BE2C (cell line): Measurements from ENCODE around the gene MARCO.

Experiments used
- DNase-seq: peaks from one replicate; pipeline ENCODE4 v3.0.0-alpha.2; 2020
- H3K27me3 ChIP-seq: fragments of 250-450 bp; sonication (Bioruptor Pico); 2 replicates; pipeline ENCODE4 v1.5.1; 2020; ENCODE audit warnings: mild to moderate bottlenecking
- H3K36me3 ChIP-seq: fragments of 250-450 bp; sonication (Bioruptor Pico); 2 replicates; pipeline ENCODE4 v1.5.1; 2020; ENCODE audit warnings: mild to moderate bottlenecking
- H3K4me1 ChIP-seq: fragments of 250-450 bp; sonication (Bioruptor Pico); 2 replicates; pipeline ENCODE4 v1.5.1; 2020
- H3K4me3 ChIP-seq: 2 replicates; pipeline ENCODE4 v1.5.1; 2011; ENCODE audit warnings: low read depth, low read length
- H3K9me3 ChIP-seq: fragments of 250-450 bp; sonication (Bioruptor Pico); 2 replicates; pipeline ENCODE4 v1.5.1; 2020
- CTCF ChIP-seq: IDR thresholded peaks from 2 replicates; pipeline ENCODE4 v1.5.1; 2012; ENCODE audit warnings: mild to moderate bottlenecking, low read depth, low read length

MARCO gene

GRCh38 chr2:118969734-118970395 is 27.9 kb downstream of the MARCO start:
- Histone ChIP-seq H3K4me3 (no peak overlapping the region), H3K36me3 (no peaks in the 10 kb centered on the region), H3K27me3 (no peaks in the 10 kb centered on the region), H3K9me3 (no peaks in the 10 kb centered on the region), H3K4me1 (no peaks in the 10 kb centered on the region)
- TF ChIP-seq CTCF = no peak
- no peak for DNase-seq

GRCh38 chr2:118970396-118971135 is 28.6 kb downstream of the MARCO start:
- H3K27me3 ChIP-seq = no peaks in the 10 kb centered on the region
- DNase-seq = no peak
- H3K36me3 ChIP-seq = no peaks in the 10 kb centered on the region
- TF ChIP-seq CTCF = no peak
- no peaks in the 10 kb centered on the region for H3K4me1 ChIP-seq
- H3K9me3 ChIP-seq = no peaks in the 10 kb centered on the region
- H3K4me3 ChIP-seq = no peak overlapping the region

- Histone ChIP-seq H3K4me3 (no peak overlapping the region), H3K4me1 (no peaks in the 10 kb centered on the region), H3K27me3 (no peaks in the 10 kb centered on the region), H3K36me3 (no peaks in the 10 kb centered on the region), H3K9me3 (no peaks in the 10 kb centered on the region)
- no peak for DNase-seq
- TF ChIP-seq CTCF = no peak
Observed at GRCh38 chr2:118971245-118972122, 29.5 kb downstream of the MARCO start.

- no peak overlapping the region for H3K4me3 ChIP-seq
- TF ChIP-seq CTCF = no peak
Observed at GRCh38 chr2:118973542-118973951, 31.6 kb downstream of the MARCO start.

GRCh38 chr2:118974103-118974993 is 32.4 kb downstream of the MARCO start:
- TF ChIP-seq CTCF = no peak
- Histone ChIP-seq H3K4me1 (no peaks in the 10 kb centered on the region), H3K4me3 (no peak overlapping the region), H3K9me3 (no peaks in the 10 kb centered on the region), H3K27me3 (no peaks in the 10 kb centered on the region), H3K36me3 (no peaks in the 10 kb centered on the region)
- no peak for DNase-seq

More at GRCh38 chr2:118973542-118973951, 31.6 kb downstream of the MARCO start:
- Histone ChIP-seq H3K27me3 (no peaks in the 10 kb centered on the region), H3K36me3 (no peaks in the 10 kb centered on the region), H3K9me3 (no peaks in the 10 kb centered on the region), H3K4me1 (no peaks in the 10 kb centered on the region)
- DNase-seq = no peak
